K562 (cell line): Measurements from ENCODE around the gene DHX29. TPM values are rescaled to one million over a fixed set of nuclear protein-coding genes. Genes with fewer than 3 reads are reported as not detected.

ENCODE experiments used
- ATF6 ChIP-seq: sonication (generic); formaldehyde crosslinking; IDR thresholded peaks from 2 replicates; pipeline ENCODE4 v1.4.0; 2020; ENCODE audit warnings: mild to moderate bottlenecking, missing genetic modification reagents
- ETV5 ChIP-seq: sonication (generic); formaldehyde crosslinking; IDR thresholded peaks from 2 replicates; pipeline ENCODE4 v1.4.0; 2020; ENCODE audit warnings: low read depth, mild to moderate bottlenecking, missing genetic modification reagents
- FOS ChIP-seq: IDR thresholded peaks from 3 replicates; pipeline ENCODE4 v1.6.1; 2011; ENCODE audit not compliant: insufficient read length; ENCODE audit errors: extremely low read depth
- FOSL1 ChIP-seq: fragments of 200-800 bp; sonication (Bioruptor generic); conservative IDR thresholded peaks from 2 replicates; pipeline ENCODE4 v1.6.1; 2016; ENCODE audit warnings: missing genetic modification characterization, missing compliant biosample characterization
- GTF2B ChIP-seq: IDR thresholded peaks from 2 replicates; pipeline ENCODE4 v1.6.1; 2011; ENCODE audit not compliant: insufficient read length; ENCODE audit errors: extremely low read depth
- MYC ChIP-seq, 2 experiments: fragments of 250-450 bp in 1 of 2; sonication (Bioruptor Pico) in 1 of 2; IDR thresholded peaks; 2 replicates each; pipeline versions ENCODE4 v1.5.1 to v1.6.1; 2012 to 2021; ENCODE audit warnings: low read depth in 2 of 2, borderline replicate concordance in 1 of 2, improper control_type of control experiment in 1 of 2, low read length in 1 of 2, mild to moderate bottlenecking in 1 of 2, moderate library complexity in 1 of 2
- NFATC3 ChIP-seq: fragments of 450-650 bp; IDR thresholded peaks from 2 replicates; pipeline ENCODE4 v1.6.1; 2017; ENCODE audit warnings: mild to moderate bottlenecking
- NFIC ChIP-seq: fragments of 450-650 bp; IDR thresholded peaks from 2 replicates; pipeline ENCODE4 v1.6.1; 2017; ENCODE audit warnings: mild to moderate bottlenecking, inconsistent platforms
- NR2C2 ChIP-seq, 2 experiments: fragments of 200-800 bp in 1 of 2; sonication (Bioruptor generic) in 1 of 2; sonication (generic) in 1 of 2; formaldehyde crosslinking in 1 of 2; IDR thresholded peaks; 2 replicates each; pipeline versions ENCODE4 v1.6.1 to v1.8.0; 2016 to 2022; ENCODE audit warnings: mild to moderate bottlenecking in 1 of 2, missing compliant biosample characterization in 1 of 2, missing genetic modification characterization in 1 of 2, missing genetic modification reagents in 1 of 2
- RBFOX2 ChIP-seq: fragments of 200-400 bp; formaldehyde crosslinking; IDR thresholded peaks from 2 replicates; pipeline ENCODE4 v1.6.1; 2017; ENCODE audit warnings: low read depth, mild to moderate bottlenecking, low read length, moderate library complexity
- RFX1 ChIP-seq: fragments of 450-650 bp; IDR thresholded peaks from 2 replicates; pipeline ENCODE4 v1.6.1; 2016; ENCODE audit warnings: mild to moderate bottlenecking, moderate library complexity
- SPI1 ChIP-seq: IDR thresholded peaks from 2 replicates; pipeline ENCODE4 v1.6.1; 2011; ENCODE audit warnings: low read depth, low read length, control low read depth, borderline replicate concordance
- SRSF9 ChIP-seq: fragments of 200-400 bp; formaldehyde crosslinking; IDR thresholded peaks from 2 replicates; pipeline ENCODE4 v1.6.1; 2017; ENCODE audit warnings: low read depth, low read length, borderline replicate concordance
- TCF7 ChIP-seq: sonication (generic); IDR thresholded peaks from 2 replicates; pipeline ENCODE4 v1.6.1; 2016; ENCODE audit warnings: antibody characterized with exemption, borderline replicate concordance
- USF2 ChIP-seq: sonication (generic); formaldehyde crosslinking; IDR thresholded peaks from 2 replicates; pipeline ENCODE4 v1.5.0; 2020; ENCODE audit warnings: missing genetic modification reagents
- ZNF316 ChIP-seq: fragments of 450-650 bp; IDR thresholded peaks from 2 replicates; pipeline ENCODE4 v1.6.1; 2016
- ZNF589 ChIP-seq: fragments of 200-800 bp; sonication (Bioruptor generic); IDR thresholded peaks from 2 replicates; pipeline ENCODE4 v1.6.1; 2016; ENCODE audit warnings: low read depth, missing genetic modification characterization, missing compliant biosample characterization
- polyA plus RNA-seq, 8 experiments: library from polyadenylated mRNA; depleted of rRNA in 4 of 8; stranded (reverse) in 5 of 8; unstranded in 3 of 8; fragments of >200 nt; fragmentation: Nextera tagmentation in 2 of 8; fragmentation: Illumina TruSeq in 1 of 8; extraction: Ambion mirVana in 2 of 8; extraction: Trizol in 1 of 8; gene quantifications; 2 replicates each; pipeline versions ENCODE4 v1.2.1 to v1.2.3, GENCODE V29; 2011 to 2014; ENCODE audit warnings: inconsistent platforms in 1 of 8, missing spikeins in 1 of 8
- total RNA-seq, 7 experiments: library from RNA; depleted of rRNA in 6 of 7; stranded (reverse); fragments of >200 nt in 6 of 7; fragmentation: Illumina TruSeq in 2 of 7; extraction: Trizol in 2 of 7; gene quantifications; 2 replicates each; pipeline versions ENCODE4 v1.2.1 to v1.2.3, GENCODE V29; 2011 to 2021; ENCODE audit warnings: low replicate concordance in 1 of 7
- TF ChIP-seq, protein P1 (sequence below): fragments of 450-650 bp; IDR thresholded peaks from 2 replicates; pipeline ENCODE4 v1.6.1; 2018; ENCODE audit warnings: mild to moderate bottlenecking, low read depth; ENCODE audit not compliant: partially characterized antibody
- TF ChIP-seq, protein P2 (sequence below): fragments of 450-650 bp; IDR thresholded peaks from 2 replicates; pipeline ENCODE4 v1.6.1; 2016; ENCODE audit warnings: antibody characterized with exemption

DHX29 gene
- total and polyA plus RNA-seq, 9 of the 15 experiments (the other 6 are each of a cell fraction or from before 2014, with no cell fraction given): 7.5 to 42.1 (median 25.0) TPM

DNA sequence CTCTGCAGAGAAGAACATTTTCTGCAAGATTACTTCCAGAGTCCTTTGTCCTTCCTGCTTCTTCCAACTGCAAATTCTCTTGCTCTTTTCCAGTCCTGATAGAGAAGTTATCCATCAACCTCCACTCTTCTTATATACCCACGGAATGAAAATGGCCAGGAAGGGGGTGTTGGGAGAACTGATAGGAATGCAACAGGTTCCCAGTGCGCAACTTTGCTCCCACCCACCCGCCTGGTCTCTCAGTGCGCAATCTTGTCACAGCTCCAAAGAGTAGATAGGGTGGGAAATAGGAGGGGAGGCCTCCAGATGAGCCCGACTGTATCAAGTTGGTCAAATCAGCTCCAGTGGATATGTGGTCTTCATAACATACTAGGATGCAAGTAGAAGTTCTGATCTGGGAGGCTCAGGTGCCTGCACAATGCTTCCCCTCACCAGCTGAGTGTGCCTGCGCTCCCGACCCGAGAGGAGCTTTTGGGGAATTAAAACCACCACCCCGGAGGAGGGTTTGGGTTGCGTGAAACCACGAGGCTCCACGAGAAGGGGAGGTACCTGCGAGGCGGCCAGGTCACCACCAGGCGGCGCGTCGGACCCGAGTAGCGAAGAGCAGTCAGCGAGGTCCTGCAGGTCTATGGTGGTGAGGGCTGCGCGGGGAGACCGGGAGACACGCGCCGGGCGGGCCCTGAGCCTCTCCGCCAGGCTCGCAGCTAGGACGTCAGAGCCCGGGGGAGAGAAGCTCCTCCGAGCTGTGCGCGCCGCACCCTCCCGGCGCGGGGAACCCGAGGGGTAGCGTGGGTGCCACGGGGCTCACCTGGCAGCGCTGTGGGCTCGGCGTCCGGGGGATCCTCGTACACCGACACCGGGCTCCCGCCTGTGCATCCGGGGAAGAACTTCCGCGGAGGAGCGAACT lies 81.2 kb downstream of the DHX29 start (continued):
- TF ChIP-seq, protein P1, sequence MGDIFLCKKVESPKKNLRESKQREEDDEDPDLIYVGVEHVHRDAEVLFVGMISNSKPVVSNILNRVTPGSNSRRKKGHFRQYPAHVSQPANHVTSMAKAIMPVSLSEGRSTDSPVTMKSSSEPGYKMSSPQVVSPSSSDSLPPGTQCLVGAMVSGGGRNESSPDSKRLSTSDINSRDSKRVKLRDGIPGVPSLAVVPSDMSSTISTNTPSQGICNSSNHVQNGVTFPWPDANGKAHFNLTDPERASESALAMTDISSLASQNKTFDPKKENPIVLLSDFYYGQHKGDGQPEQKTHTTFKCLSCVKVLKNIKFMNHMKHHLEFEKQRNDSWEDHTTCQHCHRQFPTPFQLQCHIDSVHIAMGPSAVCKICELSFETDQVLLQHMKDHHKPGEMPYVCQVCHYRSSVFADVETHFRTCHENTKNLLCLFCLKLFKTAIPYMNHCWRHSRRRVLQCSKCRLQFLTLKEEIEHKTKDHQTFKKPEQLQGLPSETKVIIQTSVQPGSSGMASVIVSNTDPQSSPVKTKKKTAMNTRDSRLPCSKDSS: no peak
- TF ChIP-seq SRSF9 (no peak), RFX1 (no peak), ZNF589 (CRISPR knock-in tag) (no peak), ZNF316 (no peak), GTF2B (no peak), NR2C2 (CRISPR knock-in tag; IDR thresholded peaks at IDR 0.05) (peak; percentile 85), NR2C2 (tag; IDR thresholded peaks at IDR 0.05) (peak; percentile 58; the same call in 1 of the 2 replicates), TCF7 (no peak), NFIC (no peak), NFATC3 (0 out of 2 replicates have a peak, but pooled peaks have one; percentile 44), USF2 (CRISPR knock-in tag) (no peak), ETV5 (CRISPR knock-in tag) (peak; percentile 48; the same call in 1 of the 2 replicates), MYC (IDR thresholded peaks at IDR 0.05; ENCODE audit: low read depth, low read length) (peak; percentile 92), MYC (CRISPR knock-in tag; IDR thresholded peaks at IDR 0.05; ENCODE audit: borderline replicate concordance, low read depth) (0 out of 2 replicates have a peak, but pooled peaks have one; percentile 27), SPI1 (no peak), FOS (no peak), RBFOX2 (peak; percentile 72), ATF6 (CRISPR knock-in tag) (0 out of 2 replicates have a peak, but pooled peaks have one; percentile 44), FOSL1 (tag) (no peak)
- TF ChIP-seq, protein P2, sequence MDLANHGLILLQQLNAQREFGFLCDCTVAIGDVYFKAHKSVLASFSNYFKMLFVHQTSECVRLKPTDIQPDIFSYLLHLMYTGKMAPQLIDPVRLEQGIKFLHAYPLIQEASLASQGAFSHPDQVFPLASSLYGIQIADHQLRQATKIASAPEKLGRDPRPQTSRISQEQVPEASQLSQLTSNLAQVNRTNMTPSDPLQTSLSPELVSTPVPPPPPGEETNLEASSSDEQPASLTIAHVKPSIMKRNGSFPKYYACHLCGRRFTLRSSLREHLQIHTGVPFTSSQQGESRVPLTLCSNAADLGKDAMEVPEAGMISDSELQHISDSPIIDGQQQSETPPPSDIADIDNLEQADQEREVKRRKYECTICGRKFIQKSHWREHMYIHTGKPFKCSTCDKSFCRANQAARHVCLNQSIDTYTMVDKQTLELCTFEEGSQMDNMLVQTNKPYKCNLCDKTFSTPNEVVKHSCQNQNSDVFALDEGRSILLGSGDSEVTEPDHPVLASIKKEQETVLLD: 0 out of 2 replicates have a peak, but pooled peaks have one; percentile 14
